GM21786 (cell line): Measurements from ENCODE around the gene SCAMP4.

Experiments
- ATAC-seq: cut with Tn5 transposase; IDR thresholded peaks from one replicate; pipeline ENCODE4 v1.9.1; 2021; ENCODE audit not compliant: unreplicated experiment

Gene SCAMP4

GRCh38 chr19:1956122-1956494, 50.9 kb downstream of the SCAMP4 start:
- no peak for ATAC-seq

- ATAC-seq = no peak
Measured at GRCh38 chr19:1956868-1957492, 51.8 kb downstream of the SCAMP4 start.

DNA sequence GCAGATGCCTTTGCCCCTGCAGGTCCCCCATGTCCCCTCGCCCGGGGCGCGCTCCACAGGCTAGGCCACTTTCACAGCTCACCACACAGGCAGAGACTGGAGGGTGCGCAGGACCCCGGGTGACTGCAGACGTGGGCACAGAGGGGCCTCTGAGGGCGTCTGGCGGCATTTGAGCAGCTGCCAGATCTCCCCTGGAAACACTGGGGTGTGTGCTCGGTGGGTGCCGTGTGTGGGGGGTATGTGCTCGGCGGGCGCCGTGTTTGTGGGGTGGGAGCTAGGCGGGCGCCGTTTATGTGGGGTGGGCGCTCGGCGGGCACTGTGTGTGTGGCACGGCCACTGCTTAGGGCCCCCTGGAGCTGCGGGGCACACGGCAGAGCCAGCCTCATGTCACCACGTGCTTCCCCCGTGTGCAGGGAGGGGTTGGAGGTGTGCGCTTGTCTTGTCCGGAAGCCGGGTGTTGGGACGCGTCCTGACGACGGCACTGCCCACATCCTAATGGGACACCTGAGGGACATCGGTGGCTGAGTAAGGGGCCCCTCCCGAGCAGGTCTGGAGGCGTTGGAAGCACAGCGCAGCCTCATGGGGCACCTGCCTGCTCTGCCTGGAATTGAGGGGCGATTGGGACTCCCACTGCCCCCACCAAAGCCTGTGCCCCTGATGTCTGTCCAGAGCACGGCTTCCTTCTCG, 52.5 kb downstream of the SCAMP4 start:
- ATAC-seq = no peak

- ATAC-seq = no peak
Measured at GRCh38 chr19:1959928-1960589, 54.9 kb downstream of the SCAMP4 start.

GRCh38 chr19:1961000-1961883, 56.0 kb downstream of the SCAMP4 start:
- ATAC-seq = no peak

DNA sequence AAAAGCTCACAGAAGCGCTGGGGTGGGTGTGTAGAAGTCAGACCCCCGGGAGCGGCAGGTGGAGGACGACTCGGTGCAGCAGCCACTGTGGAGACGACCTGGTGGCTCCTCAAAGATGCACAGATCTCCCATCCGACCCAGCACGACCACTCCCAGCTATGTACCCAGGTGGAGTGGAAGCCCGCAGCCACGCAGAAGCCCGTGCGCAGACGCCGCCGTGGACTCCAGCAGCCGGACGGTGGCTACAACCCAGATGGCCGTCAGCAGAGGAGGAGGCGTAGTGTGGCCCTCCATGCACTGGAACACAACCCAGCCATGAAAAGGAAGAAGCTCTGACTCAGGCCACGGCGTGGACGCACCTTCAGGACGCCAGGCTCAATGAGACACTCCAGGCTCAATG, 57.5 kb downstream of the SCAMP4 start:
- ATAC-seq = no peak

DNA sequence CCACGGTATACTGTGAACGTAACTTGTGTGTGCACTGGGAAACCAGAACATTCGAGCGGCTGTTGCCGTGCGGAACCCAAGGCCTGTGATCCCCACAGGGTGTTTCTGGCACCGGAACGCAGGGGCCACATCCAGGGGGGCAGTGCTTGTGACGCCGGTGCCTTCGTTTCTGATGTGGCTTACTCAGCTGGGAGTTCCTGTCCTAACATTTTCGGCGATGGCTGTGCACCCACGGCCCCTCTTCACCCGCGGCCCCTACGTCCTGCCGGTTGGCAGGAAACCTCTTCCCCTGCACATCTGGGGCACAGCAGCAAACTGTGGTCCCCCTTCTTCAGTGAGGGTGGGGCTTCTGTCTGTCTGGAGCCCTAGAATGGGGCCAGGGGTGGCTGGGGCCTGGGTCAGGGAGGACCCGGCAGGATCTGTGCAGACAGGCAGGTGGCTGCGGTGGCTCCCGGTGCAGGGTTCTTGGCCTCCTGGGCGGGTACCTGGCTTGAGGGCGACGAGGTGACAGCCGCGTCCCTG, 61.9 kb downstream of the SCAMP4 start:
- ATAC-seq = no peak

GRCh38 chr19:1968279-1969175, 63.3 kb downstream of the SCAMP4 start:
- ATAC-seq = no peak

DNA sequence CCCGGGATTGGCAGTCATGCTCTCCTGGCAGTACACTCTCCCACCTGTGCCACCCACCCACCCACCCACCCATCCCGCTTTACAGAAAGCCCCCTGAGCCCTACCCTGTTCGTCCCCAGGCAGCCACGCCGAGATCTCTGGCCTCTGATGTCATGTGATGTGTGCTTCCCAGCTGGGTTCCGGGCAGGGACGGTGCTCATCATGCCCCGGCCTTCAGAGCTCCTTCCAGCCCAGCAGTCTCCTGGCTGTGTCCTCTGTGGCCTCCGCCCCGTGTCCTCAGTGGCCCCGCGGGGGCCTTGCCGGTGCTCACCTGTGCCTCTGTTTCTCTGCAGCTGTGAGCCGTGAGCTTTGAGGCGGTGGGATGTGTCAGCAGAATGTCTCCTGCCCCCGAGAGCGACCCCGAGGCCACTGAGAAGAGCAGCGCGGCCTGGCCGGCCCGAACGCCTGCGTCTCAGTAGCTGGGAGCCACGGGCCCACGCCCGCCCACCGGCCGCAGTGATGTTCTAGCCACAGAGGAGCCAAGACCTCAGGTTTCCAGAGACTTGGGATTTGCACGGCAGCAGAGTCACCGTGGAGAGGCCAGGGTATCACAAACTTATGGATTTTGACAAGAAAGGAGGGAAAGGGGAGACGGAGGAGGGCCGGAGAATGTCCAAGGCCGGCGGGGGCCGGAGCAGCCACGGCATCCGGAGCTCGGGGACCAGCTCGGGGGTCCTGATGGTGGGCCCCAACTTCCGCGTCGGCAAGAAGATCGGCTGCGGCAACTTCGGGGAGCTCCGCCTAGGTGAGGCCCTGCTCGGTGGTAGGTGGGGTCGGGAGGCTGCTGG, 64.2 kb downstream of the SCAMP4 start:
- no peak for ATAC-seq

- ATAC-seq = no peak
Measured at GRCh38 chr19:1970003-1970805, 65.0 kb downstream of the SCAMP4 start.

- ATAC-seq = no peak
Measured at GRCh38 chr19:1970806-1971502, 65.8 kb downstream of the SCAMP4 start.

- no peak for ATAC-seq
Measured at GRCh38 chr19:1974381-1975161, 69.4 kb downstream of the SCAMP4 start.

GRCh38 chr19:1975162-1975480, 69.9 kb downstream of the SCAMP4 start:
- ATAC-seq = no peak
